Neural crest cell (in vitro differentiated cells): ENCODE measurements around the gene KCNT2. TPM values are rescaled to one million over a fixed set of nuclear protein-coding genes. Genes with fewer than 3 reads are reported as not detected.
A peak's percentile ranks its signal among the peaks of the same experiment; 100 is the strongest.

Experiments
- DNase-seq: peaks from one replicate; pipeline ENCODE4 v3.0.0; 2021; ENCODE audit warnings: low read depth, mixed read lengths, low spot score
- H3K27ac Mint-ChIP-seq: one replicate; pipeline ENCODE4 v1.8.0; 2021; ENCODE audit warnings: mild to moderate bottlenecking, mixed read lengths; ENCODE audit not compliant: unreplicated experiment
- H3K27me3 Mint-ChIP-seq: 2 replicates; pipeline ENCODE4 v1.8.0; 2021; ENCODE audit warnings: low read depth, mild to moderate bottlenecking, mixed read lengths
- H3K36me3 Mint-ChIP-seq: 2 replicates; pipeline ENCODE4 v1.8.0; 2021; ENCODE audit warnings: low read depth, mild to moderate bottlenecking, mixed read lengths
- H3K4me1 Mint-ChIP-seq: 2 replicates; pipeline ENCODE4 v1.8.0; 2021; ENCODE audit warnings: mixed read lengths
- H3K4me3 Mint-ChIP-seq: one replicate; pipeline ENCODE4 v1.8.0; 2021; ENCODE audit warnings: mild to moderate bottlenecking, mixed read lengths
- H3K9me3 Mint-ChIP-seq: 2 replicates; pipeline ENCODE4 v1.8.0; 2021; ENCODE audit warnings: mixed read lengths
- total RNA-seq: library from RNA; stranded (reverse); gene quantifications from 2 replicates; pipeline ENCODE4 v1.2.1, GENCODE V29; 2021
- TF ChIP-seq, protein P1 (sequence below): fragments of 200-600 bp; sonication (generic); conservative IDR thresholded peaks from 2 replicates; pipeline ENCODE4 v1.5.0; 2021; ENCODE audit warnings: antibody characterized with exemption, mild to moderate bottlenecking

KCNT2 gene
- total RNA-seq, 1 donor from 2014 or later: 12.6 TPM

DNA sequence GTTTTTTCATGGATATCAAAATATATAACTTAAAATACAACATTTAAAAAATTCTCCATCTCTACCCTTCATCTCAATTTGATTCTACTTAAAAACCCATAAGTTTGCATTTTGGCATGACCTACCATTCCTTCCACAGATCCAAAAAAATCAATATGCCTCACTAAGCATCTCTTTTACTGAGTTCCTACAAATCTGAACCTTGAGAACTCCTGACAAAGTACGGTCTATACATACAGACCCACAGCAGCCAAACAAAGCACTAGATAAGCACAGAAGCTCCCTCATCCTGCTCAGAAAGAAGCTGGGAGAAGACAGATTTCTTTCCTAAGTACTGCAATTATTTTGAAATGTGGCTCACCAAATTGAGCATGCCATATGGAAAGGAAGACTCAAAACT lies 167.5 kb downstream of the KCNT2 start:
- Mint-ChIP-seq H3K9me3 (no peaks in the 10 kb centered on the region), H3K36me3 (no peaks in the 10 kb centered on the region), H3K4me1 (no peaks in the 10 kb centered on the region)

DNA sequence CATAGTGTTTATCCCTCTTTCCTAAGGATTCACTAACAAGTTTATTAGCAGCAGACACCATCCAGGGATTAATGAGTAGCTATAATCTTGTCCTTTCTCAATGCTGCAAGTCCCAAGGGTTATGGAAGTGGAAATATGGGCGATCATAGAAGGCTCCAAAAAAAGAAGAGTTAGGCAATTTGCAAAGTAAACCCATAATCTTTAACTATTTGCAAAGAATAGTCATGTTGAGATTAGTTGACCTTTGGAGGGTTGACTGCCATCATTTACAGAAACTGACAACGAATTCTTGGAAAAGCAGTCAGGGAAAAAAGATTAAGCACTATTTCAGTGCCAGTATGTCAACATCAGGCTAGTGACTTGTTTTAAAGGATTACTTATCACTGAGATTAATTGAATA lies 169.9 kb downstream of the KCNT2 start:
- Mint-ChIP-seq H3K36me3 (no peaks in the 10 kb centered on the region), H3K4me1 (no peaks in the 10 kb centered on the region), H3K4me3 (no peak overlapping the region), H3K27ac (no peak overlapping the region), H3K27me3 (no peaks in the 10 kb centered on the region), H3K9me3 (no peaks in the 10 kb centered on the region)
- no peak for DNase-seq
- TF ChIP-seq, protein P1, sequence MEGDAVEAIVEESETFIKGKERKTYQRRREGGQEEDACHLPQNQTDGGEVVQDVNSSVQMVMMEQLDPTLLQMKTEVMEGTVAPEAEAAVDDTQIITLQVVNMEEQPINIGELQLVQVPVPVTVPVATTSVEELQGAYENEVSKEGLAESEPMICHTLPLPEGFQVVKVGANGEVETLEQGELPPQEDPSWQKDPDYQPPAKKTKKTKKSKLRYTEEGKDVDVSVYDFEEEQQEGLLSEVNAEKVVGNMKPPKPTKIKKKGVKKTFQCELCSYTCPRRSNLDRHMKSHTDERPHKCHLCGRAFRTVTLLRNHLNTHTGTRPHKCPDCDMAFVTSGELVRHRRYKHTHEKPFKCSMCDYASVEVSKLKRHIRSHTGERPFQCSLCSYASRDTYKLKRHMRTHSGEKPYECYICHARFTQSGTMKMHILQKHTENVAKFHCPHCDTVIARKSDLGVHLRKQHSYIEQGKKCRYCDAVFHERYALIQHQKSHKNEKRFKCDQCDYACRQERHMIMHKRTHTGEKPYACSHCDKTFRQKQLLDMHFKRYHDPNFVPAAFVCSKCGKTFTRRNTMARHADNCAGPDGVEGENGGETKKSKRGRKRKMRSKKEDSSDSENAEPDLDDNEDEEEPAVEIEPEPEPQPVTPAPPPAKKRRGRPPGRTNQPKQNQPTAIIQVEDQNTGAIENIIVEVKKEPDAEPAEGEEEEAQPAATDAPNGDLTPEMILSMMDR: no peak

More for the DNA sequence above, 167.5 kb downstream of the KCNT2 start:
- H3K27me3 Mint-ChIP-seq: no peaks in the 10 kb centered on the region
- TF ChIP-seq, protein P1: no peak
- H3K4me3 Mint-ChIP-seq: no peak overlapping the region
- peak overlapping the region; percentile 68 for H3K27ac Mint-ChIP-seq
- DNase-seq: no peak

DNA sequence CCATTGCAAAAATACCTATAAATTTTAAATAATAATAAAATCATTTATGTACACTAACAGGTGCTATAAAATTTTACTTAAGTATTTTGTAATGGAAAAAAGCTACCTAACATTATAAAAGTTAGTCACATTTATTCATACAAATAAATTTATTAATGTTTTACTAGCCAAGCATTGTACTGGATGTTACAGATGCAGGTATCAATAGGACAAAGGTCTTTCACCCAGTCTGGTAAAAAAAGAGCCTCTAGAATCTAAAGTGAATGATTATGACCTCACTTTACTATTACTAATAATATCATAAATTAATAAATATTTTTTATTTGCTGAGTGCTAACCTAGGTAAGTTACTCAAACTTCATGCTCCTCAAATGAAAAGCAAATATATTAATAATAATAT lies 170.6 kb downstream of the KCNT2 start:
- TF ChIP-seq, protein P1: no peak
- Mint-ChIP-seq H3K27ac (no peak overlapping the region), H3K9me3 (no peaks in the 10 kb centered on the region), H3K4me3 (no peak overlapping the region), H3K27me3 (no peaks in the 10 kb centered on the region), H3K4me1 (no peaks in the 10 kb centered on the region), H3K36me3 (no peaks in the 10 kb centered on the region)
- no peak for DNase-seq

DNA sequence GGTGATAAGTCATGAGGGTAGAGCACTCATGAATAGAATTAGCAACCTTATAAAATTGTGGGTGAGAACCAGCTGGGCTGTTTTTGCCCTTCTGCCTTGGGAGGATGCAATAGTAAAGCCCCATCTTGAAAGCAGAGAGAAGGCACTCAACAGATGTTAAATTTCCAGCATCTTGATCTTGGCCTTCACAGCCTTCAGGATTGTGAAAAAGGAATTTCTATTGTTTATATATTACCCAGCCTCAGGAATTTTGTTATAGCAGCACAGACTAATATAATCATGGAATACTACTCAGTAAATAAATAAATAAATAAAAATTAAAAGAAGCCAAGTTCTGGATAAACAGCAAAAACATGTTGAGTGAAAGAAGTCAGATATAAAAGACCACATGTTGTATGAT lies 175.2 kb downstream of the KCNT2 start:
- no peaks in the 10 kb centered on the region for H3K27me3 Mint-ChIP-seq
- H3K27ac Mint-ChIP-seq: no peak overlapping the region
- peaks cover 4% of the 10 kb centered on the region for H3K36me3 Mint-ChIP-seq
- H3K4me1 Mint-ChIP-seq: no peaks in the 10 kb centered on the region
- no peaks in the 10 kb centered on the region for H3K9me3 Mint-ChIP-seq
- TF ChIP-seq, protein P1: no peak
- H3K4me3 Mint-ChIP-seq: no peak overlapping the region
- DNase-seq: no peak

DNA sequence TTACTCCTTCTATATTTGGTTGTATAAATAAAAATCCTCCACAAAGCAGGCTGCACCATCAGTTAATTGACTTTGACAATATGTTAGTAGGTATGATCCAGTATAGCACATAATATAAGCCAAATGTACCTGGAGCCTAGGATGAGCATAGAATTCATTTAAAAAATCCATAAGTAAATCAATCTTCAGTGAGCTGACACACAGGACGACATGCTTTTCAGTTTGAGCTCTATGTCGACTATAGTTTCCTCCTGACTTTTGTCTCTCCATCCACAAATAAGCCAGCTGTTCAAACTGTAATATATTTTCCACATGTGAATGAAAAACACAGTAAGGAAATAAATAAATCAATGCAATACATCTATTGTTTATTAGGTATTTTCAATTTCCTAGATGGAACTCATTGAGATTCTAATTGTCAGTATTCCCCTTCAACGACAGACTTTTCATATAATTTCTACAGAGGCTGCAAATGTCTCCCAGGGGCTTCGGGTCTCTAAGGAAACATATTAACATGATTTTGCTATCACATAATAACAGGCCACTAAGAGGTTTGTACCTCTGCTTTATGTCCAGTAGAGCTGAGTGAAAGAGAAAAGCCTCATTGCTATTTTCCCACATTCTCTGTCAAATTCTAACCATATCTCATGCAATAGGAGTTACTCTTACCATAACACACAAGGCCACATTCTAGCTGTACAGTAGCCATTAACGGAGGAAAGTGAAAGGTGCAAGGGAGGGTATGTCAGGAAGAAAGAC lies 180.1 kb downstream of the KCNT2 start:
- Mint-ChIP-seq H3K4me3 (no peak overlapping the region), H3K4me1 (no peaks in the 10 kb centered on the region), H3K27me3 (no peaks in the 10 kb centered on the region), H3K9me3 (no peaks in the 10 kb centered on the region), H3K27ac (no peak overlapping the region), H3K36me3 (peaks cover 4% of the 10 kb centered on the region)
- TF ChIP-seq, protein P1: no peak
- DNase-seq: no peak
